ENCODE results near the gene MFSD2A.
A peak's percentile ranks its signal among the peaks of the same experiment; 100 is the strongest.
"Not testable (repeated sequence)": the region's sequence is repeated elsewhere in the genome, so short reads cannot be mapped to it uniquely, and the experiment has no call there.

MFSD2A gene

DNA sequence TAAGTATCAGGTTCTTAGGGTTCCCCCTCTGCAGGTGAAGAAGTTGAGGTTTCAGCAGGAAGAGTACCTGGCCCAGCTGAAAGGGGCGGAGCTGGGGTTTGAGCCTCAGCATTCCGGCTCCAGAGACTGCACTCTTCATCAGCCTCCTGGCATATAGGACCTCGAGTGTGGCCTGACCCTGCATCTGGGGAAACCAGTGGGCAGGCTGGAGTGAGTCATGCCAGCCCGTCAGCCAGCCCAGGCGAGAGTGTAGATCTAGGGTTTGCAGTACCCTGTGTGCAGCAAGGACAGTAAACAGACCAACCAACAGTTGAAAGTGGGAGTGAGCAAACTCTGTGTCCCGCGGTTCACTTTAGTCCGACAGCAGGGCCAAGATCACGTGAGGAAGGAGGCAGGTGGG lies 14.1 kb downstream of the MFSD2A start:
- no peak for DNase-seq

DNA sequence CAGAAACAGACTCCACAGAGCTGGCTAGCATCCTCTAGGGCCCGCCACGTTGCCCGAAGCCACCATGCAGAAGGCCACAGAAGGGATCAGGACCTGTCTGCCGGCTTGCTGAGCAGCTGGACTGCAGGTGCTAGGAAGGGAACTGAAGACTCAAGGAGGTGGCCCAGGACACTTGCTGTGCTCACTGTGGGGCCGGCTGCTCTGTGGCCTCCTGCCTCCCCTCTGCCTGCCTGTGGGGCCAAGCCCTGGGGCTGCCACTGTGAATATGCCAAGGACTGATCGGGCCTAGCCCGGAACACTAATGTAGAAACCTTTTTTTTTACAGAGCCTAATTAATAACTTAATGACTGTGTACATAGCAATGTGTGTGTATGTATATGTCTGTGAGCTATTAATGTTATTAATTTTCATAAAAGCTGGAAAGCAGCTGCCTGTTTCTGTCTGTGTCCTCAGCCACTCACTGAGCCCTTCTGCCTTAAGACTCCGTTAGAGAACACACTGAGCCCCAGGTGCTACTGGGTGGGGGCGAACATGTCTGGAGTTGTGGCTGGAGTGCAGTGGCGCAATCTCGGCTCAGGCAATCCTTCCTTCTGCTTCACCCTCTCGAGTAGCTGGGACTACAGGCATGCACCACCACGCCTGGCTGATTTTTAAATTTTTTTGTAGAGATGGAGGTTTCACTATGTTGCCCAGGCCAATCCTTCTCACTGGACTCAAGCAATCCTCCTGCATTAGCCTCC lies 14.8 kb downstream of the MFSD2A start:
- DNase-seq: no peak

DNA sequence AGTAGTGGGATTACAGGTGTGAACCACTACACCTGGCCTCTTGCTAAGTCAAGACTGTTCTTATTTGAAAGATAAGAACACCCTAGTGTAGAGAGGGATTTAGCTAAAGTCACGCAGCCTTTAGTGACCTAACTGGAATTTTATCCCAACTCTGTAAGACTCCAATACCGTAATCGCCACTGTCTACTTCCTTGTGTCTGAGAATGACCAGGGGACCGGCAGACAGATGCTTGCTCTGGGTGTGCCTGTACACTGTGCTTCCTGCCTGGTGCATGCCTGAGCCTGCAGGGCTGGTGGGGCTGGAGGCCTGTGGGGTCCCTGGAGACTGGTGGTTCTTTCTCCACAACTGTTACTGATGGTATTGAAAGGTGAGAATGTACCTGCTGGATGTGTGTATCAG lies 15.3 kb downstream of the MFSD2A start:
- DNase-seq: no peak

DNA sequence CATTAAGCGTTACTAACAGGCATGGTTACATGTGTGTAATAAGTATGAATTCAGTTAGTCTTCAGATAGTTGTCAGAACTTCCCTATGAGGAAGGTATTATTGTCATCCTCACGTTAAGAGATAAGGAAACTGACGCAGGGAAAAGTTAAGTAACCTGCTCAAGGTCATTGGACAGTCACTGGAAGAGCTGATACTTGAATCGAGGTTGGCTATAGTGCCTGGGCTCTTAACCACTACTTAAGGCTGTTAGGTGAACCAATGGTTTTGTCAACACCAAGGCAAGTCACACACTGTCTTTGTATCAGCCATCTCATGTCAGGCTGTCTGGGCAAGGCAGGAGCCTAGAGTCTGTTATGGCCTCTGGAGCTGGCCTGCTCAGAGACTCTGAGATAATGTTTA lies 16.2 kb downstream of the MFSD2A start:
- DNase-seq: no peak

DNA sequence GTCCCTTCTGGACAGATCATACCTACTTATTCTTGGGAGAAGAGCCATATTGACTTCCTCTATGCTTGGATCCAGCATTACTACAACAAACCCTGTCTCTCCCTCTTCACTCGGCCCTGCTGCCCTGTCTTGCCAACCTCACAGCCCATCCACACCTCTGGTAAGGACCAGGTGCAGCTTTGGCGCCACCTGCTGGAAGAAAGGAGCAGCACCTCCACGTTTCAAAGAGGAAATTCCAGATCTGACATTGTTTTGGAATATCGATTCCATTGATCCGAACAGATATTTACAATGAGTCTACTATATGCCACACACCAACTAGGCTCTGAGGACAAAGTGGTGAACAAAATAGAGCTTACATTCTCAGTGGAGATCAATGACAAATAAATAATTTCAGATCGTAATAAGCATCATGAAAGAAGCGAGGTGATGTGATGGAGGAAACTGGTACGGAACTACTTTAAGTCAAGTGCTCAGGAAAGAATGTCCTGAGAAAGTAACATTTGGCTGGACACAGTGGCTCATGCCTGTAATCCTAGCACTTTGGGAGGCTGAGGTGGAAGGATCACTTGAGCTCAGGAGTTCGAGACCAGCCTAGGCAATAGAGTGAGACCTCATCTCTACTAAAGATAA lies 18.7 kb downstream of the MFSD2A start:
- peak; percentile 27 to 72 for DNase-seq

DNA sequence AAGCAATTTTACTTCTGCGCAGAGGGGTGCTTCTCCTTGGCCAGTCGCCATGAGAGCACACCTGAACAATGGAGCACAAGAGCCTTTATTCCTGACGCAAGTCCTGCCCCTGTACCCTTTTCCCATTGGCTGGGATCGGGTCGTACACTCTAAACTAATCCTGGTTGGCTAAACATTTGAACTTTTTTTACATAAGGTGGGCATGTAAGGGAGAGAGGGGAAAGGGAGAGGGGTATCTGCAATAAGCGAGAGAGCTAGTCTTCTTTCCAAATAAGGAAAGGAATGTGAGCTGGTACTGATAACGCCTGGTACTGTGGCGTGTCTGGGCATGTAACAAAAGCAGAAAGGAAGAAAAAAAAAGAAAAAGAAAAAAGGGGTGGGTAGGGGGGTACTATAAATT lies 21.8 kb downstream of the MFSD2A start:
- no peak for DNase-seq

DNA sequence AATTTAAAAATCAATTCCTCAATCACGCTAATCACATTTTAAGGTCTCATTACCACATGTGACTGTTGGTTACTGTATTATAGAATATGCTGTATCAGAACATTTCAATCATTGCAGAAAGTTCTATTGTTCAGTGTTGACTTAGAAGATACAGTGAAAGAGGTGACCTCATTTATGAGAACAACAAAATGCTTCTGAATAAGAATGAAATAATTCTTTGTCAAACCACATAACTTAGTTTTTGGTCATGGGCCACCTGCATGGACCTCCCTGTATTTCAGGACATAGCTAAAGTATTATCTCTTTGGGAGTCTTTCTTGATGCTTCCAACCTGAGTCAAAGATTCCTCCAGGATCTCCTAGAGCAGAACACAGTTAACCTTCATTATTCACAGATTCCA lies 22.3 kb downstream of the MFSD2A start:
- DNase-seq: no peak

DNA sequence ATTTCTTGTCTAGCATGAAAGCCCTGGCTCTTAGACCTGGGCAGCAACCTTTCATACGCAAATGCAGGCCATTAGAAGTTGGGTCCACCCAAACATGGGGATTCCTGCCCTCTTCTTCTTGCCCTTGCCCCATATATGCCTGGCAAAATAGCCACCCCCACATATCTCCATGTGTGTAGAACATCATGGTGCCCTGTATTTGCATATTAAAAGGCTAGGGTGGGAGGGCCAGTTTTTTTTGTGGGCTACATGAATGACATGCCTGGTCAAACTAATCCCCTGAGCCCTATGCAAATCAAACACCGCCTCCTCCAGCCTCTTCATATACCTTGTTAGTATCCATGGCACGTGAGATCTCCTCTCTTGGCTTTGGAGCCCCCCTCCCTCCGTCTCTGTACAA lies 24.7 kb downstream of the MFSD2A start:
- no peak for DNase-seq

DNA sequence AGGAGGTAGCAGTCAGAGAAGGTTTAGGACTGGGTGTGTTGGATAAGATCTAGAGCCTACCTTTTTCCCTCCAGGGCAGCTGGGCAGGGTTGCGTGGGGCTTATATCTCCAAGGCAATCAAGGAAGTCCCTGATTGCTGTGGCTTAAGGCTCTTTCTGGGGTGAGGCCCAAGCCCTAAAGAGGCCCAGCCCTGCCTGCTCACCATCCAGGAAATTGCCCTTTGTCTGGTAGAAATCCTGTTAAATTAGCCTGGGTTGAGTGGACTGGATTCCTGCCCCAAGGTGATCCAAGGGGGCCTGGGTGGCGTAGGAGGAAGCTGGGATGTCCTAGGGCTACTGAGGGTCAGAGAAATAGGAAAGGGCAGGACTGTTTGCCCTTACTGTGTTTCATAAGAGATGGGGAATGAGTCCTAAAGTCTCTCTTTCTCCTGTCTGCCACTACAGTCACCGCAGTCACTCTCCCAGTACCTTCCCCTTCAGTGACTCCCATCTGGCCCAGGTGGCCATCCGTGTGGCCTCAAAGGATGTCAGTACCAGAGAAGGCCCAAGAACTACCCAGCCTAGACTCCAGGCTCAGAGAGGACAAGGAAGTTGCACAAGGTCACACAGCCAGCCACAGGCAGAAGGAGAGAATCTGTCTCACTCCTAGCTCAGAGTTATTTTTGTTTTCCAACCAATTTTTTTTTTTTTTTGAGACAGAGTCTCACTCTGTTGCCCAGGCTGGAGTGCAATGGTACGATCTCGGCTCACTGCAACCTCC lies 25.8 kb downstream of the MFSD2A start:
- no peak for DNase-seq

DNA sequence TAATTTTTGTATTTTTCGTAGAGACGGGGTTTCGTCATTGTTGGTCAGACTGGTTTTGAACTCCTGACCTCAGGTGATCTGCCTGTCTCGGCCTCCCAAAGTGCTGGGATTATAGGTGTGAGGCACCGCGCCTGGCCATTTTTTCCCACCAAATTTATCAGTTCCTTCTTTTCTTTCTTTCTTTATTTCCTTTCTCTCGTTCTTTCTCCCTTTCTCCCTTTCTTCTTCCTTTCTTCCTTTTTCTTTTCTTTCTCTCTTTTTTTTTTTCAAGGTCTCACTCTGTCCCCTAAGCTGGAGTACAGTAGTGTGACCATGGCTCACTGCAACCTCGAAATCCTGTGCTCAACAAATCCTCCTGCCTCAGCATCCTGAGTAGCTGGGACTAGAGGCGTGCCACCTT lies 26.4 kb downstream of the MFSD2A start:
- no peak for DNase-seq

DNA sequence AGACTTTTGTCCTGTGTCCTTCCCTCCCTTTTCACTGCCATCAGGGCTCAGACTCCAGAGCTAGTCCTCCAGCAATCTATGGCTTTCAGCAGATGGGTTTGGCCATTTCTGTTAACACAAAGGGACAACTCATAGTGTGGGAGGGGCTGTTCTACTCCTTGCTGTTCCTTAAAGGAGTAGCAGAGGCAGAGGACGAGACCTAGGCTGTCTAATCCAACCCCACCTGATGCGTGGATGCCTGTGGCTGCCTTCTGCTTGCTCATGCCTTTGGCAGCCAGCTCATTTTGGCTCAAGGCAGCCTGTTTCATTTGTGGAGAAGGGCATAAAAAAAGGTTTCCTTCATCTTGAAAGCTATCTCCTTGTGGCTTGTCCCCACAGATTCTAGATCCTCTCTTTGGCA lies 27.0 kb downstream of the MFSD2A start:
- no peak for DNase-seq

DNA sequence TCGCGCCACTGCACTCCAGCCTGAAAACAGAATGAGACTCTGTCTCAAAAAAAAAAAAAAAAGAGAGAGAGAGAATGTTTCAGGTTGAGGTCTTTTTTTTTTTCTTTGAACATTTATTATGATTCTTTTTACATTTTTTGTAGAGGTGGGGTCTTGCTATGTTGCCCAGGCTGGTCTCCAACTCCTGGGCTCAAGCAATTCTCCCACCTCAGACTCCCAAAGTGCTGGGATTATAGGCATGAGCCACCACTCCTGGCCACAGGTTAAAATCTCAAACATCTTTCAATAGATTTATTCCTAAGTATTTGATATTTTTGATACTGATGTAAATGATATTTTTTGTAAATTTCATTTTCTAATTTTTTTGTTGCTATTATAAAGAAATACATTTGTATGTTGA lies 29.5 kb downstream of the MFSD2A start:
- DNase-seq: not testable (repeated sequence)

DNA sequence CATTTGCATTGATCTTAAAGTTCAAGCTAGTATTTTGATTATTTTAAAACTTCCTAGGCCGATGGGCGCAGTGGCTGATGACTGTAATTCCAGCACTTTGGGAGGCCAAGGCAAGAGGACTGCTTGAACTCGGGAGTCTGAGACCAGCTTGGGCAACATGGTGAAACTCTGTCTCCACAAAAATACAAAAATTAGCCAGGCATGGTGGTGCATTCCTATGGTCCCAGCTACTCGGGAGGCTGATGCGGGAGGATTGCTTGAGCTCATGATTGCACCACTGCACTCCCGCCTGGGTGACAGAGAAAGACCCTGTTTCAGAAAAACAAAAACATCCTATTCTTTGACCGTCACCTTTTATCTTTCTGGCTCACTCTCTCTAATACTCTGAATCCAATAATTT lies 30.0 kb downstream of the MFSD2A start:
- no peak for DNase-seq

DNA sequence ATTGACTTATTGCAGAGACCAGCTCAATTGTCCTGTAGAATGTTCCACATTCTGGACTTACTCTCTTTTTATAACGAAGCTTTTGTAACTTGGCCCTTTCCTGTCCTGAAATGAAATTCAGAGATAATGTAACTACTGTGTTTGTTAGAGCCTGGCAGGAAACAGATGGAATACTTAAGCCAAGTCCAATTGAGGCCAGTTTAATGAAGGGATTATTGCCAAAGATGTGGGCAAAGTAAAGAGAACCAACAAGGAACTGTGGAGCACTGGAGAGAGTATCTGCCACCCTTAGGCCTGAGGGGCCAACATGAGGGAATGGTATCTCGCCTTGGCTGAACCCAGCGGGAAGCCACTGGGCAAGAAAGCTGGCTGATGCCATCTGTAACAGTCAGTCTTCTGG lies 32.9 kb downstream of the MFSD2A start:
- DNase-seq: peak; percentile 63 to 81

DNA sequence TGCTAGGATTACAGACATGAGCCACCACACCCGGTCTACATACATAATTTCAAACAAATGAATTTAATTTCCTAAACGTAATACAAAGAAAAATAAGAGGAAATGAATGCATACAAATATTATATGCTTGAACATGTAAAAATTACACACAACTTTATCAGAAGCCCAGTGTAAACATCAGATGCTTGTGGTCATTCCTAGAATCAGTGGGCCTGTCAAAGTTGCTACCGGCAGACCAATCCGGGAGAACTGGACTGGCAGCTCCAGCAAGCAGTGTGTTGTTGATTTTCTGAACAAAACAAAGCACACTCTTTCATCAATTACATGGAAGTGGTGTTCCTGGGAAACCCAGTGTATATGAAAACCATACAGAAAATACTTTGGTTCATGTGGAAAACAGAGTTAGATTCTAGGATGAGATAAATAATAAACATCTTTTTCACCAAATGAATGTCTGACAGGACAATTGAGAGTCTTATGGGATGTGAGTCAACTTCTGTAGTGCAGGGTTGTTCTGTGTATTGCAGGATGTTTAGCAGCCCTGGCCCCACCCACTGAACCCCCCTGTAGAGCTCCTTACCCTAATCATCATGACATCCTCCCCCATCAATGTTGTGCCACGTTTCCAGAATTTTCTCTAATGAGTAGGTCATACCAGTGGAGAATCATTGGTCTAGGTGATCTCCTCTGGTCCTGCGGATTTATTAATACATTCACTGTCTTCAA lies 33.8 kb downstream of the MFSD2A start:
- no peak for DNase-seq

DNA sequence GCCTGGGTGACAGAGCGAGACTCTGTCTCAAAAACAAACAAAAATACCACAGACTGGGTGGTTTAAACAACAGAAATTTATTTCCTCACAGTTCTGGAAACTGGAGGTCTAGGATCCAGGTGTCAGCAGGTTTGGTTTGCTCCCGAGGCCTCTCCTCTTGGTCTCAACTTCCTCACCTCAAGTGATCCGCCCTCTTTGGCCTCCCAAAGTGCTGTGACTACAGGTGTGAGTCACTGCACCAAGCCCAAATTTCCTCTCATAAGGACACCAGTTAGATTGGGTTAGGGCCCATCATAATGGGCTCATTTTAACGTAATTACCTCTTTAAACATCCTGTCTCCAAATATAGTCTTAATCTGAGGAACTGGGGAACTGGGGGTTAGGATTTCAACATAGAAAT lies 35.5 kb downstream of the MFSD2A start:
- DNase-seq: no peak

DNA sequence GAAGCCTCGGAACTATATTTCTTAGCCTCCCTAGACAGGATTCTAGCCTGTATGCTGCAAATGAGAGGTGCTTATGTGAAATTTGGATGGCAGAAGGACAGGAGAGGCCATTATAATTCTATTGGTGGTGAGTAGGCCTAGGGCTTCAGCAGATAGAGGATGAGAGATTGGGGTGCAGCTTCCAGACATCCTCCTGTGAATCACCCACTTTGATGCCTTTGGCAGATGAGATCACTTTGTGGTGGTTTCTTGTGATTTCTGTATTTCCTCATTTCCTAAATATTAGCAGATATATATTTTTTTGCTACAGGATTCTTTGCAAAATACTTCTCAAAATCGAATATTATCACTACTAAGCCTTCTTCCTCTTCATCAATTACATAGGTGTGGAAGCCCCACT lies 37.3 kb downstream of the MFSD2A start:
- DNase-seq: no peak

DNA sequence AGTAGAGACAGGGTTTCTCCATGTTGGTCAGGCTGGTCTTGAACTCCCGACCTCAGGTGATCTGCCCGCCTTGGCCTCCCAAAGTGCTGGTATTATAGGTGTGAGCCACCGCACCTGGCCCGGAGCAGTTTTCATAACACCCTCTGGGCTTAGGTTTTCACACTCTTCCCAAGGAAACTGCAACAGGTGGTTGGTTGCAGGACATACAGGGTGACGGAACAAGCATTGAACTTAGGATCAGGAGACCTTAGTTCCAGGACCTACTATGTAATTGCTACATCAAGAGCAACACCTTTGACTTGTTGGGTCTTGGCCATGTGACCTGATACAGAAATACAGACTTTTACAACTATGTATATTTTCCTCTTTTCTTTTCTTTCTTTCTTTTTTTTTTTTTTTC lies 37.9 kb downstream of the MFSD2A start:
- DNase-seq: no peak

DNA sequence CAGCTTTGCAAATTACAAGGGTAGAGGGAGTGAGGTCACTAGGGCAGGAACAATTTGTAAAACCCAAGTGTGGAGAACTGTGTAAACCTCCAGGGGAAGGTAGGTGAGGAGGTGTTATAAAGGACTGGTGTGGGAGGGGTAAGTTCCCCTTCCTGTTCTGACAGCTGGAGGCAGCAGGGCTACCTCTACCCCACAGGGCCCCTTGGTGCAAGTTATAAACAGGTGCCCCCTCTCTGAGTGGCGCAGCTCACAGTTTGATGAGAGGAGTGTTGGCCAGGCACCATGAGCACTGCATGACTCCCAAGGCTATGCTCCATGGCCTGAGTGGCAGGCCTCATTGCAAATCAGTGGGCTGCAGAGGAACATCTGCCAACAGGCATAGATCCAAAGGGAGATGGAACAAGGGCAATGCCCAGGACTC lies 41.0 kb downstream of the MFSD2A start:
- no peak for DNase-seq

DNA sequence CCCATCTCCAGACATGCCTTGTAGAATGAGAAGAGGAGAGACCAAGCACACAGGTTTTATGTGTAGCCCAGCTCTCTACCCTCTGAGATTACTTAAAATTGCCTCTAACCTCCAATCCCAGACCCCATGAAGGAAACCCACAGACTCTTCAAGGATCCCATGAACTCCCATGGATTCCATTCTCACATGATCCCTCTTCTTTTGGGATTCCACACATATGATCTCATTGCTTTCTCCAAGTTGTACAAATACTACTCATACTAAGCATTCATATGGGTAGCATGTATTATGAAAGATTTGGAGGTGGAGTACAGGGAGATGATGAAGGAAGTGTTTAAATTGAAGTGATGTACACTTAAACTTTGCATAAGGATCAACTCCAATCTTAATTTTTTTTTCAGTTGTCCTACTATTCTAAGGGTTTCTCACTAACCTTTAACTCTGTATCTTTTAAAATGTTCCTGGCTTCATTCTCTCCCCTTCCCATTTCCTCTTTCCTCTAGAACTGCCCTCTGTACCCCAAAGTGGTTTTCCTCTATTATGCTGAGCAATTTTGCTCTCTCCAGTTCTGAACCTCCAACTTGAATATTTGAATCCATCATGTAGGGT lies 41.6 kb downstream of the MFSD2A start:
- DNase-seq: no peak

DNA sequence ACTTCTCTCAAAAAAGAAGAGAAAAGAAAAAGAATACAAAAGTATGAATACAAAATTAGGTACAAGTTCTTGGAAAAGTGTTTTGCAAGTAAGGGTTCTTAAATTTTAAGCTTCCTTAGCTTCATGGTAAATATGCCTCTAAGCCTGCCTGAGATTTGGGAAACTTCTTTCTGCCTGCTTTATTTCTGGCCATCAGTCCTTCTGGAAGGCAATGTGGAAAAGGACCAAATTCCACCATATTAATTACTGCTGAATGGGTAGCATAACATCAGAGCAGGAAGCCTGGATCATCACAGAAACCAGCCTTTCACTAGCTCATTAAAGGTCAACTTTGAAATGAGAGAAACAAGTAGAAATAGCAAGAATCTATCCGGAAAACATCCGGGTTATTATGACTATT lies 46.5 kb downstream of the MFSD2A start:
- no peak for DNase-seq

DNA sequence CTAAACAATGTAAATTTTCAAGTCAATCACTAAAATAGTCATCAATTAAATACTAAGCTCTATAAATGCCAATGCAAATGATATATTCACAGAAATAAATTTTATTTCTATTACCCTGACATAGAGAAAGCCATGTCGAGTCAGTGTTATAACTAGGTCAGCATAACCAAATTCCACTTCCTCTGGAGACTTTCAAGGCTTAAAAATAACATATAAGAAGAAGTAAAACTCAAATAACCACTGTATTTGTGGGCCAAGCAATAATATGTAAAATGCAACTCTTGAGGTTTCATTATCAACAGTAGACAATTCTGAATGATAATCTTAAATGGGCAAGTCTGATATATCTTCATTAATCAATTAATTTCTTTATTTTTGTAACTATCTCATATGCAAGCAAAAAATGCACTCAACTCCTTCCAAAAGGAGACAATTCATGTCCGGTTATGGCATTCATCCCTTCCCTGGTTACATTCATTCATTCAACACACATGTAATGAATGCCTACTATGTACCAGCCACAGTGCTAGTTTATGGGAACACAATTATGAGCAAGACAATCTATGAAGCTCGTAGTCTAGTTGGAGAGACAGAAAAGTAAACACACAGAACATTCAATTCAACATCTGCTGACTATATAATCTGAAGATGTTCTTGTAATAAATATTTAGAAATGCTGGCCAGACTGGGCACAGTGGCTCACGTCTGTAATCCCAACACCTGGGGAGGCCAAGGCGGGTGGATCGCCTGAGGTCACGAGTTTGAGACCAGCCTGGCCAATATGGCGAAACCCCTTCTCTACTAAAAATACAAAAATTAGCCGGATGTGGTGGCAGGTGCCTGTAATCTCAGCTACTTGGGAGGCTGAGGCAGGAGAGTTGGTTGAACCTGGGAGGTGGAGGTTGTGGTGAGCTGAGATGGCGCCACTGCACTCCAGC lies 48.5 kb downstream of the MFSD2A start:
- no peak for DNase-seq
